NCI-H1436 treated with DMSO at 0.1 percent for 48 hours (cell line): ENCODE results near the gene UGT1A7.

ENCODE experiments used
- DNase-seq: peaks from one replicate; lab custom pipeline; 2025; lab: John Stamatoyannopoulos, UW

Gene UGT1A7

GRCh38 chr2:233799087-233799665 is 117.5 kb downstream of the UGT1A7 start:
- no peak for DNase-seq

- no peak for DNase-seq
Measured at GRCh38 chr2:233799716-233800115, 118.0 kb downstream of the UGT1A7 start.

GRCh38 chr2:233800208-233800607 is 118.5 kb downstream of the UGT1A7 start:
- no peak for DNase-seq

- no peak for DNase-seq
Measured at GRCh38 chr2:233801357-233802131, 119.8 kb downstream of the UGT1A7 start.

GRCh38 chr2:233802132-233802815 is 120.6 kb downstream of the UGT1A7 start:
- no peak for DNase-seq

- DNase-seq: no peak
Measured at GRCh38 chr2:233803292-233803911, 121.7 kb downstream of the UGT1A7 start.

GRCh38 chr2:233803994-233804393 is 122.3 kb downstream of the UGT1A7 start:
- no peak for DNase-seq

- DNase-seq: no peak
Measured at GRCh38 chr2:233807215-233807865, 125.6 kb downstream of the UGT1A7 start.

- DNase-seq: no peak
Measured at GRCh38 chr2:233807966-233808935, 126.5 kb downstream of the UGT1A7 start.

- no peak for DNase-seq
Measured at GRCh38 chr2:233810385-233810784, 128.7 kb downstream of the UGT1A7 start.

- DNase-seq: no peak
Measured at GRCh38 chr2:233811087-233811486, 129.4 kb downstream of the UGT1A7 start.

GRCh38 chr2:233811732-233812131 is 130.0 kb downstream of the UGT1A7 start:
- DNase-seq: no peak

- no peak for DNase-seq
Measured at GRCh38 chr2:233813236-233814055, 131.7 kb downstream of the UGT1A7 start.

GRCh38 chr2:233814056-233814835 is 132.5 kb downstream of the UGT1A7 start:
- DNase-seq: no peak

- no peak for DNase-seq
Measured at GRCh38 chr2:233815861-233816260, 134.2 kb downstream of the UGT1A7 start.

GRCh38 chr2:233816334-233816733 is 134.6 kb downstream of the UGT1A7 start:
- DNase-seq: no peak

- no peak for DNase-seq
Measured at GRCh38 chr2:233816771-233817170, 135.1 kb downstream of the UGT1A7 start.

- no peak for DNase-seq
Measured at GRCh38 chr2:233817361-233817911, 135.7 kb downstream of the UGT1A7 start.
